Lower lobe of right lung (tissue), 2 donors: ENCODE results near the gene UBE2K. TPM values are rescaled to one million over a fixed set of nuclear protein-coding genes. Genes with fewer than 3 reads are reported as not detected.
"Not testable (repeated sequence)": the region's sequence is repeated elsewhere in the genome, so short reads cannot be mapped to it uniquely, and the experiment has no call there.

Experiments
- ATAC-seq, 2 donors: fragments of 200-7000 bp; cut with Tn5 transposase; one replicate each; pipeline ENCODE4 v1.9.1; 2020 to 2022; ENCODE audit warnings: mild to moderate bottlenecking in 2 of 2, moderate library complexity in 2 of 2
- DNase-seq: peaks from one replicate; pipeline ENCODE4 v3.0.0-alpha.2; 2020
- H3K27ac ChIP-seq: fragments of 200-600 bp; one replicate; pipeline ENCODE4 v1.8.0; 2022
- H3K27me3 ChIP-seq: fragments of 200-600 bp; one replicate; pipeline ENCODE4 v1.8.0; 2022; ENCODE audit warnings: low read depth
- H3K36me3 ChIP-seq: fragments of 200-600 bp; one replicate; pipeline ENCODE4 v1.8.0; 2022; ENCODE audit warnings: mild to moderate bottlenecking
- H3K4me1 ChIP-seq: fragments of 200-600 bp; one replicate; pipeline ENCODE4 v1.8.0; 2022
- H3K4me3 ChIP-seq: fragments of 200-600 bp; one replicate; pipeline ENCODE4 v1.8.0; 2022; ENCODE audit warnings: mild to moderate bottlenecking
- H3K9me3 ChIP-seq: fragments of 200-600 bp; one replicate; pipeline ENCODE4 v1.8.0; 2022
- intact Hi-C: fragments of 100-400 bp; cut with DNase I; formaldehyde crosslinking; loops from one replicate; pipeline ENCODE4 v1.11.0; 2022
- total RNA-seq: library from RNA; stranded (reverse); fragmentation: NEBNext Ultra II Directional; extraction: Animal tissue kit (Norgen Biotek cat#: 25700); gene quantifications from one replicate; pipeline ENCODE4 v1.2.1, GENCODE V29; 2021
- TF ChIP-seq, protein P1 (sequence below): fragments of 200-600 bp; IDR thresholded peaks from one replicate; pipeline ENCODE4 v1.8.0; 2022; ENCODE audit warnings: antibody characterized with exemption, mild to moderate bottlenecking
- donor health status: DM: no; HTN: yes; CAD: no; lungs with severe emphysema.

UBE2K gene
- total RNA-seq, 1 donor from 2014 or later, result 54.3 TPM

DNA sequence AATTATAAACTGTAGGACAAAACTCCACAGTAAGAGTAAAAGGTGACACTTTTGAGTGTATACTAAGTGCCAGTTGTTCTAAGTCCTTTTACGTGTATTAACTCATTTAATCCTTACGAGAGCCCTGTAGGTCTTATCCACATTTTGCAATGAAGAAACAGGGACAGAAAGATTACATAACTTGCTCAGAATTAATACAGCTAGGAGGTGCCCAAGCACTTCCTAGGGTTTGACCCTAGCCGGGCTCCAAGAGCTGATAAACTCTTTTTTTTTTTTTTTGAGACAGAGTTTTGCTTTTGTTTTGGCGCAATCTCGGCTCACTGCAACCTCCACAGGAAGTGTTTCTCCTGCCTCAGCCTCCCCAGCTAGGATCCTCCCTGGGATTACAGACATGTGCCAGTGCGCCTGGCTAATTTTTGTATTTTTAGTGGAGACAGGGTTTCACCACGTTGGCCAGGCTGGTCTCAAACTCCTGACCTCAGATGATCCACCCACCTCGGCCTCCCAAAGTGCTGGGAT, 110.4 kb downstream of the UBE2K start:
- Histone ChIP-seq H3K27me3 (no peaks in the 10 kb centered on the region), H3K4me3 (no peak overlapping the region), H3K9me3 (no peaks in the 10 kb centered on the region), H3K4me1 (no peaks in the 10 kb centered on the region), H3K27ac (no peak overlapping the region), H3K36me3 (no peaks in the 10 kb centered on the region)
- DNase-seq (no peak), ATAC-seq (no peak)
- TF ChIP-seq, protein P1, sequence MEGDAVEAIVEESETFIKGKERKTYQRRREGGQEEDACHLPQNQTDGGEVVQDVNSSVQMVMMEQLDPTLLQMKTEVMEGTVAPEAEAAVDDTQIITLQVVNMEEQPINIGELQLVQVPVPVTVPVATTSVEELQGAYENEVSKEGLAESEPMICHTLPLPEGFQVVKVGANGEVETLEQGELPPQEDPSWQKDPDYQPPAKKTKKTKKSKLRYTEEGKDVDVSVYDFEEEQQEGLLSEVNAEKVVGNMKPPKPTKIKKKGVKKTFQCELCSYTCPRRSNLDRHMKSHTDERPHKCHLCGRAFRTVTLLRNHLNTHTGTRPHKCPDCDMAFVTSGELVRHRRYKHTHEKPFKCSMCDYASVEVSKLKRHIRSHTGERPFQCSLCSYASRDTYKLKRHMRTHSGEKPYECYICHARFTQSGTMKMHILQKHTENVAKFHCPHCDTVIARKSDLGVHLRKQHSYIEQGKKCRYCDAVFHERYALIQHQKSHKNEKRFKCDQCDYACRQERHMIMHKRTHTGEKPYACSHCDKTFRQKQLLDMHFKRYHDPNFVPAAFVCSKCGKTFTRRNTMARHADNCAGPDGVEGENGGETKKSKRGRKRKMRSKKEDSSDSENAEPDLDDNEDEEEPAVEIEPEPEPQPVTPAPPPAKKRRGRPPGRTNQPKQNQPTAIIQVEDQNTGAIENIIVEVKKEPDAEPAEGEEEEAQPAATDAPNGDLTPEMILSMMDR, result no peak
- intact Hi-C loops, result no loop called here

DNA sequence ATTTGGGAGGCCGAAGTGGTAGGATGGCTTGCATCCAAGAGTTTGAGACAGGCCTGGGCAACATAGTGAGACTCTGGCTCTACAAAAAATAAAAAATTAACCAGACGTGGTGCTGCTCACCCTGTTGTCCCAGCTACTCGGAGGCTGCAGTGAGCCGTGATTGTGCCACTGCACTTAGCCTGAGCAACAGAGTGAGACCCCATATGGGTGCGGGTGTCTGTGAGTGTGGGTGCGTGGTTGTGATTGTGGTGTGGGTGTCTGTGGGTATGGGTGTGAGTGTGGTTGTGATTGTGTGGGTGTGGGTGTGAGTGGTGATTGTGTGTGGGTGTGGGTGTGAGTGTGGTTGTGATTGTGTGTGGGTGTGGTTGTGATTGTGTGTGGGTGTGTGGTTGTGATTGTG, 114.6 kb downstream of the UBE2K start:
- Histone ChIP-seq H3K27ac (no peak overlapping the region), H3K4me1 (no peaks in the 10 kb centered on the region), H3K27me3 (no peaks in the 10 kb centered on the region), H3K36me3 (no peaks in the 10 kb centered on the region), H3K9me3 (no peaks in the 10 kb centered on the region), H3K4me3 (no peak overlapping the region)
- DNase-seq, result no peak
- TF ChIP-seq, protein P1, result no peak
- intact Hi-C loops, result no loop called here
- ATAC-seq, result no peak

DNA sequence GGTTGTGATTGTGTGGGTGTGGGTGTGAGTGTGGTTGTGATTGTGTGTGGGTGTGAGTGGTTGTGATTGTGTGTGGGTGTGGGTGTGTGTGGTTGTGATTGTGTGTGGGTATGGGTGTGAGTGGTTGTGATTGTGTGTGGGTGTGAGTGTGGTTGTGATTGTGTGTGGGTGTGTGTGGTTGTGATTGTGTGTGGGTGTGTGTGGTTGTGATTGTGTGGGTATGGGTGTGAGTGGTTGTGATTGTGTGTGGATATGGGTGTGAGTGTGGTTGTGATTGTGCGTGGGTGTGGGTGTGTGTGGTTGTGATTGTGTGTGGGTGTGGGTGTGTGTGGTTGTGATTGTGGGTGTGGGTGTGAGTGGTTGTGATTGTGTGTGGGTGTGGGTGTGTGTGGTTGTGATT, 115.1 kb downstream of the UBE2K start:
- H3K27me3 ChIP-seq, ATAC-seq, H3K27ac ChIP-seq, H3K9me3 ChIP-seq, H3K36me3 ChIP-seq, H3K4me3 ChIP-seq, H3K4me1 ChIP-seq, intact Hi-C loops, DNase-seq: not testable (repeated sequence)

DNA sequence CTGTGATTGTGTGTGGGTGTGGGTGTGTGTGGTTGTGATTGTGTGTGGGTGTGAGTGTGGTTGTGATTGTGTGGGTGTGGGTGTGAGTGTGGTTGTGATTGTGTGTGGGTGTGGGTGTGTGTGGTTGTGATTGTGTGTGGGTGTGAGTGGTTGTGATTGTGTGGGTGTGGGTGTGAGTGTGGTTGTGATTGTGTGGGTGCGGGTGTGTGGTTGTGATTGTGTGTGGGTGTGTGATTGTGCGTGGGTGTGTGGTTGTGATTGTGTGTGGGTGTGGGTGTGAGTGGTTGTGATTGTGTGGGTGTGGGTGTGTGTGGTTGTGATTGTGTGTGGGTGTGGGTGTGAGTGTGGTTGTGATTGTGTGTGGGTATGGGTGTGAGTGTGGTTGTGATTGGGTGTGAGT, 115.8 kb downstream of the UBE2K start:
- H3K4me3 ChIP-seq, DNase-seq, H3K4me1 ChIP-seq, ATAC-seq, H3K9me3 ChIP-seq, H3K27ac ChIP-seq, intact Hi-C loops, H3K36me3 ChIP-seq, H3K27me3 ChIP-seq: not testable (repeated sequence)

DNA sequence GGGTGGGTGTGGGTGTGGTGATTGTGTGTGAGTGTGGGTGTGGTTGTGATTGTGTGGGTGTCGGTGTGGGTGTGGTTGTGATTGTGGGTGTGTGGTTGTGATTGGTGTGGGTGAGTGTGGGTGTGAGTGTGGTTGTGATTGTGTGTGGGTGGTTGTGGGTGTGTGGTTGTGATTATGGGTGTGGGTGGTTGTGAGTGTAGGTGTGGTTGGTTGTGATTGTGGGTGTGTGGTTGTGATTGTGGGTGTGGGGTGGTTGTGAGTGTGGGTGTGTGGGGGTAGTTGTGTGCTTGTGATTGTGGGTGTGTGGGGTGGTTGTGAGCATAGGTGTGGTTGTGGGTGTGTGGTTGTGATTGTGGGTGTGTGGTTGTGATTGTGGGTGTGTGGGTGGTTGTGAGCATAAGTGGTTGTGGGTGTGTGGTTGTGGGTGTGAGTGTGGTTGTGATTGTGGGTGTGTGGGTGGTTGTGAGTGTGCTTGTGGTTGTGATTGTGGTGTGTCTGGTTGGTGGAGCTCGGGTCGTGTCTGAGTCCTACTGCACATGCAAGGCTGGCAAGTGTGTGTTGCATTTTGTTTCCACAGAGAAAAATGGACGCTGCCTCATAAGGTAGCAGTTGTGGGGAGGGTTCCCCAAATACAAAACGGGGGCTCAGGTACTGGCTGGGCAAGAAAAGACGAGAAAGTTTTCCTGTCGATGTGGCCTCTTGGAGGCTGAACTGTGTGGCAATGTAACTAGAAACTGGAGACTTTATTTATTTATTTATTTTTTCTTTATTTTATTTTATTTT, 116.7 kb downstream of the UBE2K start:
- ATAC-seq (no peak), DNase-seq (no peak)
- H3K27ac ChIP-seq, result no peak overlapping the region
- H3K27me3 ChIP-seq, result no peaks in the 10 kb centered on the region
- no peaks in the 10 kb centered on the region for H3K9me3 ChIP-seq
- intact Hi-C loops, result no loop called here
- H3K36me3 ChIP-seq, result no peaks in the 10 kb centered on the region
- H3K4me3 ChIP-seq, result no peak overlapping the region
- no peaks in the 10 kb centered on the region for H3K4me1 ChIP-seq
- TF ChIP-seq, protein P1, result no peak

DNA sequence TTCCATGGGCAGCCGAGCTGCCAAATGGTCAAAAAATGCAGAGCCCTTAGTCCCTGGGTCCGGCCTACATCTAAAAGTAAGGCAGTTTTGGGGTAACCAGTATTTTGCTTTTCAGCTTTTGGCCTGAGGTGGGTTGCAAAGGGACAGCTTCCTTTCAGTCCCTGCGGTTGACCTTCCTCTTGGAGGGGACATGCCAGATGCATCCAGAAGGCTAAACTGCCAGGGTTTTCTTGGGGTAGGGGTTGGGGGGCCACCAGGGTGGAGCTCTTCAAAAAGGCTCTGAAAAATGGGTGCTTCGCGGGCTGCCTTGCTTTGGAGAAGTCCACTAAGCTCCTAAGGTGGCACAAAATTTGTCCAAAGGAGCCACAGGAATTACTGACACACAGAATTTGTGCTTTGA, 120.7 kb downstream of the UBE2K start:
- Histone ChIP-seq H3K4me3 (no peak overlapping the region), H3K36me3 (peaks cover 10% of the 10 kb centered on the region), H3K9me3 (no peaks in the 10 kb centered on the region), H3K27ac (no peak overlapping the region), H3K4me1 (no peaks in the 10 kb centered on the region), H3K27me3 (no peaks in the 10 kb centered on the region)
- no peak for DNase-seq
- TF ChIP-seq, protein P1, result no peak
- intact Hi-C loops, result no loop called here
- ATAC-seq, result no peak
